ENCODE data around the gene ZSCAN31. TPM values are rescaled to one million over a fixed set of nuclear protein-coding genes. Genes with fewer than 3 reads are reported as not detected.
A peak's percentile ranks its signal among the peaks of the same experiment; 100 is the strongest.

The ZSCAN31 gene
- total RNA-seq, 1 donor from 2014 or later = 12.5 TPM

DNA sequence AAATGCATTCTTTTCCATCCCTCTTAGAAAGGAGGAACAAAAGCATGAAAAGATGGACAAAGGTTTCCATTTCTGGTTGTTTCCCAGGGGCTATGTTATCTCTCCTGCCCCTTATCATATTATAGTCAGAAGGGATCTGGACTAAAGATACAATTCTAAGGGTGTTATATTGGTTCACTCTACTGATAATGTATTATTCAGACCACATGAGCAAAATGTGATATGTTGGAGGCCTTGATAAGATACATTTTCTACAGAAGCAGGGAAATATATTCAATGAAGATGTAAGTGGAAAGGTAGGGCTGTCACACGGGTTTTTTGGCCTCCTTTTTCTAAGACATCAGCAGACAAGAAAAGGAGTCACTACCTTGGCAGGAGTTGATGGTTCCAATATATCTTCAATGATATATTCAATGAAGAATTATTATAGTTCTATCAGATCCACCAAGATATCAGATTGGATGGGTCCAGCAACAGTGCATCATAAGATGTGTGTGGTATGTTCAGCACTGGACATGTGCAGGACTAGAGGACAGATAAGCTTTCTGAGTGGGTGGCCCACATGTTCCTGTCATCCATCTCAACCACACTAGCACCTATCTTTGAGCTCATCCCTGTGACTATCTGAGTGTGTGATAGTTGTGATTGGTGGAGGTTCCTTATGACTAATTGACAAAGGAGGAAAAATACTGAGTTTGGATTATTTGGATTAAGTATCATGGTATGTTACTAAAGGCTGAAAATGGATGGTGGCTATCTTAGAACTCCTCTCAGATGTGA is 8.1 kb upstream of the ZSCAN31 start:
- no peaks in the 10 kb centered on the region for H3K4me1 ChIP-seq (ENCODE audit: control insufficient read depth in 3 of 3, insufficient read depth in 3 of 3, low read length in 3 of 3)
- no peak overlapping the region for H3K27ac ChIP-seq (ENCODE audit: low read depth, low read length)
- no peaks in the 10 kb centered on the region for H3K36me3 ChIP-seq (ENCODE audit: control insufficient read depth in 3 of 3, insufficient read depth in 3 of 3, low read length in 3 of 3)
- no peak overlapping the region for H3K4me3 ChIP-seq (ENCODE audit: low read length in 3 of 3)
- H3K9ac ChIP-seq (ENCODE audit: low read depth in 1 of 3, low read length in 3 of 3) = no peak overlapping the region
- H3K9me3 ChIP-seq (ENCODE audit: control insufficient read depth in 3 of 3, low read length in 3 of 3) = no peaks in the 10 kb centered on the region
- no peaks in the 10 kb centered on the region for H3K27me3 ChIP-seq (ENCODE audit: control insufficient read depth in 3 of 3, insufficient read depth in 3 of 3, low read length in 3 of 3)

DNA sequence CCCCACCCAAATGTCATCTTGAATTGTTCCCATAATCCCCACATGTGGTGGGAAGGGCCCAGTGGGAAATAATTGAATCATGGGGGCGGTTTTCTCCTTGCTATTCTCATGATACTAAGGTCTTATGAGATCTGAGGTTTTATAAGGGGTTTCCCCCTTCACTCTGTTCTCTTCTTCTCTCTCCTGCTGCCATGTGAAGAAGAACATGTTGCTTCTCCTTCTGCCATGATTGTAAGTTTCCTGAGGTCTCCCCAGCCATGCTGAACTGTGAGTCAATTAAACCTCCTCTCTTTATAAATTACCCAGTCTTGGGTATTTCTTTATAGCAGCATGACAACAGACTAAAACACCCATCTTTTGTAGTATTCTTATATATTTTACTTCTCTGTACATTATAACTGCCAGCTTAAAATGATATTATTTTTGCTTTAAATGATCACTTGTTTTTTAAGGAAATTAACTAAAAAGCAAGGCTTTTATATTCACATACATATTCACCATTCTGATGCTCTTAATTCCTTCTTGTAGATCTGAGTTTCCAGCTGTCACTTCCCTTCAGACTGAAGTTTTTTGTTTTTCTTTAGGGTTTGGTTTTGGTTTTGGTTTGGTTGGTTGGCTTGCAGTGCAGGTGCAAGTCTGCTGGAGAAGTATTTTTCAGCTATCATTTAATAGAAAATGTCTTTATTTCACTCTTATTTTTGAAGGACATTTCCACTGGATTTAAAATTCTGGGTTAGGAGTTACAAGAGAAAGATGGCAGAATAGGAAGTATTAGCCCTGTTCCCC is 4.6 kb upstream of the ZSCAN31 start:
- Histone ChIP-seq H3K27me3 (ENCODE audit: control insufficient read depth in 3 of 3, insufficient read depth in 3 of 3, low read length in 3 of 3) (no peaks in the 10 kb centered on the region), H3K27ac (ENCODE audit: low read depth, low read length) (no peak overlapping the region), H3K36me3 (ENCODE audit: control insufficient read depth in 3 of 3, insufficient read depth in 3 of 3, low read length in 3 of 3) (no peaks in the 10 kb centered on the region), H3K4me1 (ENCODE audit: control insufficient read depth in 3 of 3, insufficient read depth in 3 of 3, low read length in 3 of 3) (peaks cover 0 to 11% (median 2%) of the 10 kb centered on the region in 3 donors), H3K4me3 (ENCODE audit: low read length in 3 of 3) (no peak overlapping the region), H3K9me3 (ENCODE audit: control insufficient read depth in 3 of 3, low read length in 3 of 3) (no peaks in the 10 kb centered on the region), H3K9ac (ENCODE audit: low read depth in 1 of 3, low read length in 3 of 3) (no peak overlapping the region)

DNA sequence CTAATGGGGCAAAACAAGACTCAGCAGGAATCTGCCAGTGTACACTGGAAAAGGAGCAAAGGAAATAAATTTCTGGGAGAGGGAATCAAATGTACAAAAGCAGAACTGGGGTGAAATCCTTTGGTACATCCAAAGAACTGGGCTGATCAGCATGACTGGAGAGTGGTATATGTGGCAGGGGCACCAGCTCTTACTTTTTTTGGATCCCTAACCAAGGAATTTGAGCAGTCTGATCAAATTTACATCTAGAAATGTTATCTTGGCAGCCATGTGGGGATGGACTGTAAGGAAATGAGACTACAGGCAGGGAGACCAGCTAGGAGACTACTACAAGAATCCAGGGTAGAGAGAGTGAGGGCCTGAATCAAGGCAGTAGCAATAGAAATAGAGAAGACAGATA is 1.2 kb upstream of the ZSCAN31 start:
- Histone ChIP-seq H3K9ac (ENCODE audit: low read depth in 1 of 3, low read length in 3 of 3) (no peak overlapping the region), H3K27me3 (ENCODE audit: control insufficient read depth in 3 of 3, insufficient read depth in 3 of 3, low read length in 3 of 3) (no peaks in the 10 kb centered on the region), H3K4me1 (ENCODE audit: control insufficient read depth in 3 of 3, insufficient read depth in 3 of 3, low read length in 3 of 3) (peaks cover 4 to 11% (median 8%) of the 10 kb centered on the region in 3 donors), H3K9me3 (ENCODE audit: control insufficient read depth in 3 of 3, low read length in 3 of 3) (no peaks in the 10 kb centered on the region), H3K4me3 (ENCODE audit: low read length in 3 of 3) (no peak overlapping the region), H3K36me3 (ENCODE audit: control insufficient read depth in 3 of 3, insufficient read depth in 3 of 3, low read length in 3 of 3) (peaks cover 0 to 3% (median 0%) of the 10 kb centered on the region in 3 donors), H3K27ac (ENCODE audit: low read depth, low read length) (no peak overlapping the region)

GRCh38 chr6:28336284-28337120 is 554 bp upstream of the ZSCAN31 start:
- peak overlapping the region; percentile 90 to 94 (median 93) for H3K4me3 ChIP-seq (ENCODE audit: low read length in 3 of 3)

GRCh38 chr6:28335040-28335563 is 846 bp downstream of the ZSCAN31 start:
- Histone ChIP-seq H3K27ac (ENCODE audit: low read depth, low read length) (peak overlapping the region; percentile 98), H3K4me3 (ENCODE audit: low read length in 3 of 3) (peak overlapping the region; percentile 90 to 94 (median 93)), H3K9me3 (ENCODE audit: control insufficient read depth in 3 of 3, low read length in 3 of 3) (no peaks in the 10 kb centered on the region), H3K36me3 (ENCODE audit: control insufficient read depth in 3 of 3, insufficient read depth in 3 of 3, low read length in 3 of 3) (peaks cover 0 to 9% (median 0%) of the 10 kb centered on the region in 3 donors), H3K4me1 (ENCODE audit: control insufficient read depth in 3 of 3, insufficient read depth in 3 of 3, low read length in 3 of 3) (peaks cover 4 to 11% (median 8%) of the 10 kb centered on the region in 3 donors), H3K27me3 (ENCODE audit: control insufficient read depth in 3 of 3, insufficient read depth in 3 of 3, low read length in 3 of 3) (no peaks in the 10 kb centered on the region), H3K9ac (ENCODE audit: low read depth in 1 of 3, low read length in 3 of 3) (peak overlapping the region; percentile 92 to 96 (median 96))

More at GRCh38 chr6:28336284-28337120, 554 bp upstream of the ZSCAN31 start:
- peak overlapping the region; percentile 98 for H3K27ac ChIP-seq (ENCODE audit: low read depth, low read length)
- H3K27me3 ChIP-seq (ENCODE audit: control insufficient read depth in 3 of 3, insufficient read depth in 3 of 3, low read length in 3 of 3) = no peaks in the 10 kb centered on the region
- peaks cover 4 to 11% (median 8%) of the 10 kb centered on the region in 3 donors for H3K4me1 ChIP-seq (ENCODE audit: control insufficient read depth in 3 of 3, insufficient read depth in 3 of 3, low read length in 3 of 3)
- H3K9ac ChIP-seq (ENCODE audit: low read depth in 1 of 3, low read length in 3 of 3) = peak overlapping the region; percentile 92 to 96 (median 96)
- no peaks in the 10 kb centered on the region for H3K9me3 ChIP-seq (ENCODE audit: control insufficient read depth in 3 of 3, low read length in 3 of 3)
- peaks cover 0 to 9% (median 0%) of the 10 kb centered on the region in 3 donors for H3K36me3 ChIP-seq (ENCODE audit: control insufficient read depth in 3 of 3, insufficient read depth in 3 of 3, low read length in 3 of 3)

- H3K4me1 ChIP-seq (ENCODE audit: control insufficient read depth in 3 of 3, insufficient read depth in 3 of 3, low read length in 3 of 3) = peaks cover 4 to 11% (median 8%) of the 10 kb centered on the region in 3 donors
- H3K36me3 ChIP-seq (ENCODE audit: control insufficient read depth in 3 of 3, insufficient read depth in 3 of 3, low read length in 3 of 3) = peaks cover 0 to 13% (median 1%) of the 10 kb centered on the region in 3 donors
- H3K9me3 ChIP-seq (ENCODE audit: control insufficient read depth in 3 of 3, low read length in 3 of 3) = no peaks in the 10 kb centered on the region
- peak overlapping the region in 1 of 3 donors; percentile 90 for H3K4me3 ChIP-seq (ENCODE audit: low read length in 3 of 3)
- no peaks in the 10 kb centered on the region for H3K27me3 ChIP-seq (ENCODE audit: control insufficient read depth in 3 of 3, insufficient read depth in 3 of 3, low read length in 3 of 3)
- peak overlapping the region; percentile 98 for H3K27ac ChIP-seq (ENCODE audit: low read depth, low read length)
- H3K9ac ChIP-seq (ENCODE audit: low read depth in 1 of 3, low read length in 3 of 3) = peak overlapping the region in 2 of 3 donors; percentile 92 to 96
These were observed 1.5 kb downstream of the ZSCAN31 start for GRCh38 chr6:28334286-28335039.

- Histone ChIP-seq H3K4me3 (ENCODE audit: low read length in 3 of 3) (no peak overlapping the region), H3K4me1 (ENCODE audit: control insufficient read depth in 3 of 3, insufficient read depth in 3 of 3, low read length in 3 of 3) (peaks cover 4 to 11% (median 8%) of the 10 kb centered on the region in 3 donors), H3K27me3 (ENCODE audit: control insufficient read depth in 3 of 3, insufficient read depth in 3 of 3, low read length in 3 of 3) (no peaks in the 10 kb centered on the region), H3K27ac (ENCODE audit: low read depth, low read length) (no peak overlapping the region), H3K9me3 (ENCODE audit: control insufficient read depth in 3 of 3, low read length in 3 of 3) (peaks cover 0 to 4% (median 0%) of the 10 kb centered on the region in 3 donors), H3K36me3 (ENCODE audit: control insufficient read depth in 3 of 3, insufficient read depth in 3 of 3, low read length in 3 of 3) (peaks cover 5 to 20% (median 9%) of the 10 kb centered on the region in 3 donors), H3K9ac (ENCODE audit: low read depth in 1 of 3, low read length in 3 of 3) (no peak overlapping the region)
These were observed 2.3 kb downstream of the ZSCAN31 start for GRCh38 chr6:28333599-28334018.

DNA sequence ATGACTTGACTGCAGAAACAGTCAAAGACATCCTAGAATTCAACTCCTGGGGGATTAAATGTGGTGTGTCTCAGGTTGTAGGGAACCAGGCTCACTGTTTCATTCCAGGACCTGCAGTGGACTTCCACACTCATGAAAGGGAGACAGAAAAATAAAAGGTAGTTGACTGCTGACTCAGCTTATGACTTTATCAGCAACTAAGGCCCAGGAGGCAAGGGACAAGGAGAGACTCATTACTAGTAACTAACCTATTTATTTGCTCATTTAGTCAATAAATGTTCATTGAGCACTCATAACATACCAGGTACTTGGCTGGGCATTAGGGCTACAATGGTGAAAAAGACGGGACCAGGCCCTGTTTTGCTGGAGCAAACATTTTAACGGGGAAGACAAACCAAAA is 2.9 kb downstream of the ZSCAN31 start:
- peaks cover 4 to 11% (median 8%) of the 10 kb centered on the region in 3 donors for H3K4me1 ChIP-seq (ENCODE audit: control insufficient read depth in 3 of 3, insufficient read depth in 3 of 3, low read length in 3 of 3)
- no peak overlapping the region for H3K27ac ChIP-seq (ENCODE audit: low read depth, low read length)
- H3K9me3 ChIP-seq (ENCODE audit: control insufficient read depth in 3 of 3, low read length in 3 of 3) = peaks cover 0 to 4% (median 0%) of the 10 kb centered on the region in 3 donors
- no peak overlapping the region for H3K4me3 ChIP-seq (ENCODE audit: low read length in 3 of 3)
- no peaks in the 10 kb centered on the region for H3K27me3 ChIP-seq (ENCODE audit: control insufficient read depth in 3 of 3, insufficient read depth in 3 of 3, low read length in 3 of 3)
- peaks cover 5 to 20% (median 9%) of the 10 kb centered on the region in 3 donors for H3K36me3 ChIP-seq (ENCODE audit: control insufficient read depth in 3 of 3, insufficient read depth in 3 of 3, low read length in 3 of 3)
- H3K9ac ChIP-seq (ENCODE audit: low read depth in 1 of 3, low read length in 3 of 3) = no peak overlapping the region

DNA sequence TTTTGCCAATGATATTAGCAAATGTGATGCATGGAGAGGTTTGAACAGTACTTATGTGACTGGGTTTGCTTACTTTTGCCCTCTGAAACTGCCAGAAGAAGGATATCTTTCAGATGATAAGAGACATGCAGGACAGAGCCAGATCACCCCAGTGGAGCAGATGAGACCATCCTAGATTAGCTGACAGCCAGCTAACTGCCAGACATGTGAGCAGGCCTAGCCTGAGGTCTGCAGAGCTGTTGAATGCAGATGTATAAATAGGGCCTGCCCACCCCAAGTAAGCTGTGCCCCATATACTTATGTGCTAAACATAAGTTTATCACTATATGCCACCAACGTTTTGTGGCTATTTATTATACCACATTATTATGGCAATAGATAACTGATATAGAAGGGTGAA is 5.9 kb downstream of the ZSCAN31 start:
- Histone ChIP-seq H3K27me3 (ENCODE audit: control insufficient read depth in 3 of 3, insufficient read depth in 3 of 3, low read length in 3 of 3) (no peaks in the 10 kb centered on the region), H3K36me3 (ENCODE audit: control insufficient read depth in 3 of 3, insufficient read depth in 3 of 3, low read length in 3 of 3) (peaks cover 26 to 46% (median 35%) of the 10 kb centered on the region in 3 donors)

More for the DNA sequence above, 5.9 kb downstream of the ZSCAN31 start:
- Histone ChIP-seq H3K27ac (ENCODE audit: low read depth, low read length) (no peak overlapping the region), H3K9me3 (ENCODE audit: control insufficient read depth in 3 of 3, low read length in 3 of 3) (peaks cover 12 to 29% (median 19%) of the 10 kb centered on the region in 3 donors), H3K4me3 (ENCODE audit: low read length in 3 of 3) (no peak overlapping the region), H3K4me1 (ENCODE audit: control insufficient read depth in 3 of 3, insufficient read depth in 3 of 3, low read length in 3 of 3) (peaks cover 0 to 6% (median 2%) of the 10 kb centered on the region in 3 donors), H3K9ac (ENCODE audit: low read depth in 1 of 3, low read length in 3 of 3) (no peak overlapping the region)
